ENCODE results near the gene SPON1. TPM values are rescaled to one million over a fixed set of nuclear protein-coding genes. Genes with fewer than 3 reads are reported as not detected.

SPON1 gene
- total and polyA plus RNA-seq, 8 donors: 0.83 to 17.5 (median 1.7) TPM

DNA sequence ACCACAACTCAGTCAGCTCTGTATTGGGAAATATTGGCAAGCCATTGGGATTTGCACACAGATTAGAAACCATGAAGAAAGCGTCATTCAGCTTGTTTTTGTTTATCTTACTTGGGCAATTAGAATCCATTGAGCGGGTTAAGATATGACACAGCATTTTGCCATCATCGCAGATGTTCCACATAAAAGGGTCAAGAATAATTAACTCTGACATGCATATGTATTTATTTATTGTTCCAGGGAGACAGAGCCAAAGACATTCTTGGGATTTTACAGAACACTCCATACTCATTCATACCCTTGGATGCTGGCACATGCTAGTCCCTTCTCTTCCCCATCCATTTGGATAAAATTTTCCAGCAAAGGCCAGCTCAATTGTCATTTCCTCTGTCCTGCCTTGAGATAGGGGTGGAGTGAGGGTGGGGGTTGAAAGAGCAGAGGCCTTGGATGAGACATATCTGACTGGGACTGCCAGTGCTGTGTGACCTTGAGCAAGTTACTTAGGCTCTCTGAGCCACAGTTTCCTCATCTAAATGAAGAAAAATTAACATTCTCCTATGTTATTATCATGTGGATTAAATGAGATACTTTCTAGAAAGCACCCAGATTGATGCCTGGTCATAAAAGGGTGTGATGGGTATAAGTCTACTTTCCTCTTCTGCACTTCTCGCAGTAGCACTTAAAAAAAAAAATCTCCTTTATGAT is 216.7 kb downstream of the SPON1 start:
- intact Hi-C loops (cut with DNase I): no loop called here
- FAIRE-seq: no peak
- peak in 1 of 4 donors; percentile 25 for ATAC-seq
- H3K4me3 ChIP-seq: no peak overlapping the region
- no peak for DNase-seq
- WGBS, 2 donors: 58 to 67% methylated on average over 4 of the region's 4 CpGs
- TF ChIP-seq, protein P1, sequence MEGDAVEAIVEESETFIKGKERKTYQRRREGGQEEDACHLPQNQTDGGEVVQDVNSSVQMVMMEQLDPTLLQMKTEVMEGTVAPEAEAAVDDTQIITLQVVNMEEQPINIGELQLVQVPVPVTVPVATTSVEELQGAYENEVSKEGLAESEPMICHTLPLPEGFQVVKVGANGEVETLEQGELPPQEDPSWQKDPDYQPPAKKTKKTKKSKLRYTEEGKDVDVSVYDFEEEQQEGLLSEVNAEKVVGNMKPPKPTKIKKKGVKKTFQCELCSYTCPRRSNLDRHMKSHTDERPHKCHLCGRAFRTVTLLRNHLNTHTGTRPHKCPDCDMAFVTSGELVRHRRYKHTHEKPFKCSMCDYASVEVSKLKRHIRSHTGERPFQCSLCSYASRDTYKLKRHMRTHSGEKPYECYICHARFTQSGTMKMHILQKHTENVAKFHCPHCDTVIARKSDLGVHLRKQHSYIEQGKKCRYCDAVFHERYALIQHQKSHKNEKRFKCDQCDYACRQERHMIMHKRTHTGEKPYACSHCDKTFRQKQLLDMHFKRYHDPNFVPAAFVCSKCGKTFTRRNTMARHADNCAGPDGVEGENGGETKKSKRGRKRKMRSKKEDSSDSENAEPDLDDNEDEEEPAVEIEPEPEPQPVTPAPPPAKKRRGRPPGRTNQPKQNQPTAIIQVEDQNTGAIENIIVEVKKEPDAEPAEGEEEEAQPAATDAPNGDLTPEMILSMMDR (IDR thresholded peaks at IDR 0.05): no peak
- no peaks in the 10 kb centered on the region for H3K27me3 ChIP-seq
- H3K36me3 ChIP-seq: no peaks in the 10 kb centered on the region
- H3K9me3 ChIP-seq: no peaks in the 10 kb centered on the region
- no peaks in the 10 kb centered on the region for H3K4me1 ChIP-seq
- H3K27ac ChIP-seq: no peak overlapping the region

DNA sequence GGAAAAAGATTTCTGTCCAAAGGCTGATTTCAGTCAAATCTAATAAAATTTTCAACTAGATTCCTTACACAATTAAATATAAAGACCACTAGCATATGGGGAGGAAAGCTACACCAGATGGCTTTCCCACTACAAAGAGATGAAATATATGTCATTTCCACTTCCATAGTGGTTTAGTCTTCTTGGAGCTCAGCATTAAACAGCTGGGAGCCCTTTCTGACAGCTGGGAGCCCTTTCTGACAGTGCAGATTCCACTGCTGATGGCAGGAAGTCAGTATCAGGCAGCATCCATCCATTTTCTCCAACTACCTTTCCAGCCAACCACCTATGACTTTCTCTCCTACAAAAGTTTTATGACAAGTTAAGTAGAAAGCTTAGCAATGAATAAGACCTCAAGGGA is 218.6 kb downstream of the SPON1 start:
- H3K27ac ChIP-seq: no peak overlapping the region
- no peaks in the 10 kb centered on the region for H3K36me3 ChIP-seq

DNA sequence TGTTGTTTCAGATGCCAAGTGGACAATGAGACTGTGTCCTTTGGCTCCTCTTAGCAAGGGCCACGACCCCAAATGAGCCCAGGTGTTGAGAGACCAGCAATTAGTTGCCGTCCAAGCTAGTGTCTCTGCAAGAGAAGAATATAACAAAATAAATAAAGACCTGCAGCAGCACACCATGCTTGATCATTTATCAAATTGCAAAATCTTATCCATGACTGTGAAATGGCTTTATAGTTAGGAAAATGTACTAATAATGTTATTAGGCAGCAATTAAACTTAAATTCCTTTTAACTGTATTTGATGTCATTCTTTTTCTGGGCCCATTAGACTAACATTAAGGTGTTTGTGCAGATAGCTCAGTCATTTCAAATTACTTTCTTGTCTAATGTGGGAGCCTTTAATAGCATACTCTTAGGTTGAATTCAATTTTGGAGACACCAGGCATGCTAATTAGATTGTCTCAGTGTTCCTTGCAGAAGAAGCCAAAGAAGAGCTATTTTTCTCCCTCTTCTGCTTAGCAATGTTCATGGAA is 220.4 kb downstream of the SPON1 start:
- Histone ChIP-seq H3K36me3 (no peaks in the 10 kb centered on the region), H3K4me3 (no peak overlapping the region), H3K27me3 (no peaks in the 10 kb centered on the region), H3K9me3 (no peaks in the 10 kb centered on the region), H3K4me1 (no peaks in the 10 kb centered on the region), H3K27ac (no peak overlapping the region)
- no peak for DNase-seq
- ATAC-seq: no peak
- no peak for FAIRE-seq
- TF ChIP-seq, protein P1 (IDR thresholded peaks at IDR 0.05): no peak
- WGBS, 2 donors: 32 to 41% methylated on average over 2 of the region's 2 CpGs
- intact Hi-C loops (cut with DNase I): no loop called here

More for the DNA sequence above, 218.6 kb downstream of the SPON1 start:
- FAIRE-seq (no peak), ATAC-seq (no peak), DNase-seq (no peak)
- Histone ChIP-seq H3K4me3 (no peak overlapping the region), H3K27me3 (no peaks in the 10 kb centered on the region), H3K4me1 (no peaks in the 10 kb centered on the region), H3K9me3 (no peaks in the 10 kb centered on the region)
- TF ChIP-seq, protein P1 (IDR thresholded peaks at IDR 0.05): no peak
- intact Hi-C loops (cut with DNase I): no loop called here

DNA sequence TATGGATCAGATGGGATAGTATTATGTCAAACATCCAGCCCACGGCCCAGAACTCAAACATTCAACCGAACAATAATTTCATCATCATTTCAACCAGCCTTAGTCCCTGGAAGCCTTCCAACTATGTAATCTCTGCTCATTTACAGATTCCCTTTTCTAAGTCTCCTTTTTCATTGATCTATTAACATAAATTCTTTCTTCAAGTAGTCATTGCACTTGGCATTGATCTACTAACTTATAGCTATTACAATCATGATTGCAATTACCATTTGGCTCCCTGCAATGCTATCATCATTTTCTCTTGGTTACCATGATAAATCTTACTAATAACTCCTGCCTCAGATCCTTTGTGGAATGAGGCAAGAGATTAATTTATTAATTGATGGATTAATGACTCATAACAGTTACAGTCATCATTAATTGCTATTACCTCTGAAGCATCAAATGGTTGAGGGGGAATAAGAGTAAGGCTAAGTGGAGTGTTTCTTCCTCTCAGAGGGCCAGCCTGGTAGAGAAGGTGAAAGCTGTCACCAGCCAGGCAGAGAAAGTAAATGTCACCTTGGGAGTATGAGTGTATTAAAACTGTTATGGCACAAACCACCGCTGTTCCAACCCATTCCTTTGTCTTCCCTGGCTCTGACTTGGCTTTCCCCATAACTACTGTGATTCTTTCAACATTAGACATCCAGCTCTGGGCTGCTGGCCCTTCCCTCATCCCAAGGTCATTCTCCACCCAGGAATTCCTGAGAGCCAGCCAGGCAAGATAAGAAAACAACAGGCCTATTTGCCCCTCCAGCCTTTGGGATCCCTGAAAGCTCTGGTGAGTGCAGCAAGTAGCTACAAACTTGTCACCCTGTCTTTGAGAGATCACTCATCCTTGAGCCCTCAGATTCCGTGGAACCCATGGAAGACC is 221.8 kb downstream of the SPON1 start:
- TF ChIP-seq, protein P1 (IDR thresholded peaks at IDR 0.05): no peak
- no peaks in the 10 kb centered on the region for H3K27me3 ChIP-seq
- no peak for FAIRE-seq
- peak in 1 of 4 donors; percentile 50 for ATAC-seq
- H3K4me1 ChIP-seq: no peaks in the 10 kb centered on the region
- intact Hi-C loops (cut with DNase I): no loop called here
- H3K9me3 ChIP-seq: no peaks in the 10 kb centered on the region
- H3K36me3 ChIP-seq: no peaks in the 10 kb centered on the region
- H3K4me3 ChIP-seq: no peak overlapping the region
- H3K27ac ChIP-seq: no peak overlapping the region
- DNase-seq: no peak
- 52 to 61% methylated on average over 4 of the region's 4 CpGs for WGBS, 2 donors

All from pancreas (tissue), 10 donors.